ENCODE data around the gene ADGRB3. TPM values are rescaled to one million over a fixed set of nuclear protein-coding genes. Genes with fewer than 3 reads are reported as not detected.

Gene ADGRB3
- polyA plus RNA-seq, 3 donors from 2014 or later = not detected

- H3K4me1 Mint-ChIP-seq = no peaks in the 10 kb centered on the region
- no peak overlapping the region for H3K27ac Mint-ChIP-seq
- DNase-seq = no peak
- peaks cover 0 to 22% (median 11%) of the 10 kb centered on the region in 6 donors for H3K9me3 Mint-ChIP-seq
- H3K27me3 Mint-ChIP-seq (ENCODE audit: low read depth in 3 of 3) = no peaks in the 10 kb centered on the region
- no peak overlapping the region for H3K4me3 Mint-ChIP-seq
- H3K36me3 Mint-ChIP-seq = no peaks in the 10 kb centered on the region
Observed at GRCh38 chr6:69044534-69044933, 409.5 kb downstream of the ADGRB3 start.

- Mint-ChIP-seq H3K4me1 (no peaks in the 10 kb centered on the region), H3K4me3 (no peak overlapping the region), H3K36me3 (no peaks in the 10 kb centered on the region), H3K27ac (no peak overlapping the region), H3K27me3 (ENCODE audit: low read depth in 3 of 3) (peaks cover 0 to 4% (median 2%) of the 10 kb centered on the region in 3 donors), H3K9me3 (peaks cover 0 to 23% (median 9%) of the 10 kb centered on the region in 6 donors)
- no peak for DNase-seq
Observed at GRCh38 chr6:69059413-69059812, 424.3 kb downstream of the ADGRB3 start.

DNA sequence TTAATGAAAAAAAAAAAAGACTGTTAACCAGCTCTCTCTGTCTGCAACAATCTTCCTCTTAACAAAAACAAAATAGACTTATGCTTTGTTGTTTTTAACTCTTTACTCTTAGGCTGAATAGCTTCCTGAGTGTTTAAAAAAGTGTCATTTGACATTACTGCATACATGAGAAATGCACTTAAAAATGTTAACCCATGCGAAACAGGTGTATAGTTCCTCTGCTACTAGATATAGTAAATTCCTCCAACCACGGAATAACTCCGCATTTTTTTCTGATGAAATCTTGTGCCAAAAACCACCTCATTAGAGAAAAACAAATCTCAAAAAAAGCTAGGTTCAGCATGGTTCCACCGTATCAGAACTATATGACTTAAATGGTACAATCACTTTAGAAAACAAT lies 426.0 kb downstream of the ADGRB3 start:
- Mint-ChIP-seq H3K27me3 (ENCODE audit: low read depth in 3 of 3) (peaks cover 0 to 2% (median 2%) of the 10 kb centered on the region in 3 donors), H3K9me3 (peaks cover 0 to 23% (median 8%) of the 10 kb centered on the region in 6 donors), H3K4me3 (no peak overlapping the region), H3K36me3 (no peaks in the 10 kb centered on the region), H3K27ac (no peak overlapping the region), H3K4me1 (no peaks in the 10 kb centered on the region)
- DNase-seq = no peak

- Mint-ChIP-seq H3K4me3 (no peak overlapping the region), H3K27ac (no peak overlapping the region), H3K36me3 (no peaks in the 10 kb centered on the region), H3K27me3 (ENCODE audit: low read depth in 3 of 3) (peaks cover 0 to 2% (median 1%) of the 10 kb centered on the region in 3 donors), H3K4me1 (no peaks in the 10 kb centered on the region), H3K9me3 (peaks cover 0 to 9% (median 2%) of the 10 kb centered on the region in 6 donors)
- DNase-seq = no peak
Observed at GRCh38 chr6:69063401-69063800, 428.3 kb downstream of the ADGRB3 start.

DNA sequence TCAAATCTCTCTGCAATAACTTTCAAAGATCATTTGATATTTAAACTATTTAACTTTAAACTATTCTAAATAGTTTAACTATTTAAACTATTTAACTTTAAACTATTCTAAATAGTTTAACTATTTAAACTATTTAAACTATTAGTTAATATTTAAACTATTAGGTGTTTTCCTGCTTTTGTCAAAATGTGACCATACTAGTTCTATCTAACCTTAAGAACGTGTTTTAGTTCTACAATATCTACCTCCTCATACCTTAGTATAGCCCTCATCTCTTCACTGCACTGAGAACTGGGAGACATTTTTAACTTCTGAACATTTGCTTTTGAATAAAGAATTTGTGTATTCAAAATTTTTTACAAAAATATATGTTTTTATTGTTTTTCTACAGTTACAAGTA lies 429.1 kb downstream of the ADGRB3 start:
- H3K27ac Mint-ChIP-seq = no peak overlapping the region
- no peaks in the 10 kb centered on the region for H3K4me1 Mint-ChIP-seq
- H3K27me3 Mint-ChIP-seq (ENCODE audit: low read depth in 3 of 3) = peaks cover 0 to 2% (median 1%) of the 10 kb centered on the region in 3 donors
- no peak overlapping the region for H3K4me3 Mint-ChIP-seq
- DNase-seq = no peak
- no peaks in the 10 kb centered on the region for H3K36me3 Mint-ChIP-seq
- H3K9me3 Mint-ChIP-seq = peaks cover 0 to 10% (median 2%) of the 10 kb centered on the region in 6 donors

GRCh38 chr6:69069881-69070280 lies 434.8 kb downstream of the ADGRB3 start:
- DNase-seq = no peak
- peaks cover 0 to 39% (median 6%) of the 10 kb centered on the region in 6 donors for H3K9me3 Mint-ChIP-seq
- no peaks in the 10 kb centered on the region for H3K4me1 Mint-ChIP-seq
- no peak overlapping the region for H3K4me3 Mint-ChIP-seq
- H3K27me3 Mint-ChIP-seq (ENCODE audit: low read depth in 3 of 3) = peaks cover 0 to 1% (median 0%) of the 10 kb centered on the region in 3 donors
- no peaks in the 10 kb centered on the region for H3K36me3 Mint-ChIP-seq
- H3K27ac Mint-ChIP-seq = no peak overlapping the region

DNA sequence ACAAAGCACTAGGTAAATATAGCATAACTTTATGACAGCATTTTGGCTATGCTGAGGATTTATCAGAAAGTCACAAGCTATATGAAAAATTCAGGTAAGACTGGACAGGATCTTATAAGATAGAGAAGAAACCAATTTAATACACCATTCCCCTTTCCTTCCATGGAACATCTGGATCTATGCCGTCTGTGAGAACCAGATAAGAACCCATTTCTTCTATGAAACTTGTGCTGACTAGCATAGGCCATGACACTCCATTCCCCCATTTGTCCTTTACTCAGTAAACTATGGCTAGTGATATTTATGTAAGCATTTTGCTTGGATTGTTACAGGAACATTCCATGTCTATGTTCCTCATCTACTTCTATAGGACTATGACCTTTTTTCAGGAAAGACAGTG lies 437.7 kb downstream of the ADGRB3 start:
- Mint-ChIP-seq H3K27ac (no peak overlapping the region), H3K27me3 (ENCODE audit: low read depth in 3 of 3) (no peaks in the 10 kb centered on the region), H3K4me1 (no peaks in the 10 kb centered on the region), H3K4me3 (no peak overlapping the region), H3K36me3 (no peaks in the 10 kb centered on the region), H3K9me3 (peaks cover 0 to 44% (median 6%) of the 10 kb centered on the region in 6 donors)
- DNase-seq = no peak

GRCh38 chr6:69084746-69085335 lies 449.8 kb downstream of the ADGRB3 start:
- no peaks in the 10 kb centered on the region for H3K4me1 Mint-ChIP-seq
- H3K9me3 Mint-ChIP-seq = peaks cover 5 to 28% (median 9%) of the 10 kb centered on the region in 6 donors
- no peaks in the 10 kb centered on the region for H3K36me3 Mint-ChIP-seq
- no peak for DNase-seq
- peaks cover 0 to 2% (median 2%) of the 10 kb centered on the region in 3 donors for H3K27me3 Mint-ChIP-seq (ENCODE audit: low read depth in 3 of 3)
- no peak overlapping the region for H3K4me3 Mint-ChIP-seq
- no peak overlapping the region for H3K27ac Mint-ChIP-seq

DNA sequence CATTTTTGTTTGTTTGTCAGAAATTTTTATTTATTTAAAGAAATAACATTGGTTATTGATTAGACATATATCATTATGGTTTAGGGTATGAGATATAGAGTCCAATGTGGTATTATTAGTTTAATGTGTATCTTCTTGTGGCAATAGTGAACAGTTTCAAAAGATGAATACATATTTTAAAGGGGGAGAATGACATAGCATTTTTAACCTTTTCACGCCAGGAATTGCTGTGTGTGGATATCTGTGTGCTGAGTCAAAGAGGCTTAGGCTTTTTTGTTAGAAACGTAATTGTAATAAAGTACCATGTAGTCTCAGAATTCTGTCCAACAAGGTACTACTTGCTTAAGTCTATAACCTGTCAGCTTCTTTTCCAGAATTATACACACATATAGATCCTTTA lies 451.6 kb downstream of the ADGRB3 start:
- no peaks in the 10 kb centered on the region for H3K4me1 Mint-ChIP-seq
- H3K36me3 Mint-ChIP-seq = no peaks in the 10 kb centered on the region
- H3K27ac Mint-ChIP-seq = no peak overlapping the region
- peaks cover 0 to 2% (median 2%) of the 10 kb centered on the region in 3 donors for H3K27me3 Mint-ChIP-seq (ENCODE audit: low read depth in 3 of 3)
- H3K4me3 Mint-ChIP-seq = no peak overlapping the region
- DNase-seq = no peak
- peaks cover 8 to 28% (median 14%) of the 10 kb centered on the region in 6 donors for H3K9me3 Mint-ChIP-seq

DNA sequence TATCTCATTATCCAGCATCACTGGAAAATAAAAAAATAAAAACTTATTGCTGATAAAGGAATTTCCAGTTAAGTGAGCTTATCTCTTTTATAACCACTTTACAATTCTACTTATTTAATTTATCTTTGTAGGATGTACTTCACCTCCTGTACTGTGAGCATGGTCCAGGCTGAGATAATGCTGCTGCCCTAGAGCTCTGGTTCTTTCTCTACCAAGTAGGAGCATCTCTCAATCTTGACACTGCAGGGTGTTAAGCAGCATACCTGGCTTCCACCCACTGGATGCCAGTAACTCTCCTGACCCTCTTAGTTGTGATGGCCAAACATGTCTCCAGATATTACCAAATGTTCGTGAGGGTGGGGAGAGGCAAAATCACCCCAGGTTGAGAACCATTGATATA lies 454.5 kb downstream of the ADGRB3 start:
- no peak for DNase-seq
- Mint-ChIP-seq H3K27me3 (ENCODE audit: low read depth in 3 of 3) (peaks cover 0 to 2% (median 2%) of the 10 kb centered on the region in 3 donors), H3K27ac (no peak overlapping the region), H3K4me3 (no peak overlapping the region), H3K36me3 (no peaks in the 10 kb centered on the region), H3K9me3 (peaks cover 9 to 30% (median 22%) of the 10 kb centered on the region in 6 donors), H3K4me1 (no peaks in the 10 kb centered on the region)

DNA sequence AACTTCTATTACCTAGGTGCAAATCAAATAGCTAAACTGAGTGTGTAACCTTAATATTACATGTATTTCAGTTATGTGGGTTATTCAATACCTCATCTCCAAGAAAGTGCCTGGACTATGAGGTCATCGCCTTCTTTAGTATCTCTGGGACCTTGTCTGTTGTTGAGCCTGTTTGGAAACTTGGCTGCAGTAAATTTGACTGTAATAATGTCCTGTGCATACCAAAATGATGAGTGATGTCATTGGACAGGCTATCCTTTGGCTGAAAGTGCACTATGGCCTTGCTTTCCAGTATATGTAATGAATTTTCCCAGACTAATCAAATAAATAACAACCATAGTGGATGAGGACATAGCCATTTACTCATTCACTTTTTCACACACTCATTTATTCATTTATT lies 455.1 kb downstream of the ADGRB3 start:
- no peak for DNase-seq
- Mint-ChIP-seq H3K36me3 (no peaks in the 10 kb centered on the region), H3K9me3 (peaks cover 9 to 26% (median 20%) of the 10 kb centered on the region in 6 donors), H3K27ac (no peak overlapping the region), H3K4me1 (no peaks in the 10 kb centered on the region), H3K4me3 (no peak overlapping the region), H3K27me3 (ENCODE audit: low read depth in 3 of 3) (peaks cover 0 to 2% (median 2%) of the 10 kb centered on the region in 3 donors)

- H3K9me3 Mint-ChIP-seq = peaks cover 5 to 26% (median 14%) of the 10 kb centered on the region in 6 donors
Observed at GRCh38 chr6:69096681-69097080, 461.6 kb downstream of the ADGRB3 start.

DNA sequence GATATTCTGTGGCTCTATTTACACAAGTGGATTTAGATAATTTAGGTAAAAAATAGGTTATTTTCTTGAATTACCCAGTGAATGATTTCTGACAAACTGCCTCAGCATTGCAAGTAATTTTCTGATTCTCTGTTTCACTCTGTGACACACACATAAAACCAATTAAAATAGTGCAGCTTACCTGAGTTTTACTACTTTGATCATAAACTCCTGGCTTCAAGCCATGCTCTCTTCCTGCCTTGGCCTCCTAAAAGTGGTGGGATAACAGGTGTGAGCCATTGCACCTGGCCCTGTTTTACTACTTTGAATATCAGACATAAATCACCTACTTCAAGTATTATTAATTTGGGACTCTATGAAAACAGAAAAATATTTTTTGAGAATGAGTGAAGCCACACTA lies 462.9 kb downstream of the ADGRB3 start:
- no peaks in the 10 kb centered on the region for H3K36me3 Mint-ChIP-seq
- no peak for DNase-seq
- no peaks in the 10 kb centered on the region for H3K27me3 Mint-ChIP-seq (ENCODE audit: low read depth in 3 of 3)
- no peaks in the 10 kb centered on the region for H3K4me1 Mint-ChIP-seq
- no peak overlapping the region for H3K4me3 Mint-ChIP-seq
- H3K9me3 Mint-ChIP-seq = peaks cover 2 to 29% (median 6%) of the 10 kb centered on the region in 6 donors
- no peak overlapping the region for H3K27ac Mint-ChIP-seq

More at GRCh38 chr6:69096681-69097080, 461.6 kb downstream of the ADGRB3 start:
- H3K4me3 Mint-ChIP-seq = no peak overlapping the region
- H3K4me1 Mint-ChIP-seq = no peaks in the 10 kb centered on the region
- H3K27me3 Mint-ChIP-seq (ENCODE audit: low read depth in 3 of 3) = no peaks in the 10 kb centered on the region
- H3K27ac Mint-ChIP-seq = no peak overlapping the region
- DNase-seq = no peak
- no peaks in the 10 kb centered on the region for H3K36me3 Mint-ChIP-seq

- no peak overlapping the region for H3K4me3 Mint-ChIP-seq
- H3K27ac Mint-ChIP-seq = no peak overlapping the region
- no peaks in the 10 kb centered on the region for H3K27me3 Mint-ChIP-seq (ENCODE audit: low read depth in 3 of 3)
- DNase-seq = no peak
- H3K9me3 Mint-ChIP-seq = peaks cover 0 to 26% (median 3%) of the 10 kb centered on the region in 6 donors
- H3K36me3 Mint-ChIP-seq = no peaks in the 10 kb centered on the region
- no peaks in the 10 kb centered on the region for H3K4me1 Mint-ChIP-seq
Observed at GRCh38 chr6:69098910-69099309, 463.8 kb downstream of the ADGRB3 start.

- H3K27ac Mint-ChIP-seq = no peak overlapping the region
- no peaks in the 10 kb centered on the region for H3K4me1 Mint-ChIP-seq
- peaks cover 0 to 2% (median 0%) of the 10 kb centered on the region in 3 donors for H3K27me3 Mint-ChIP-seq (ENCODE audit: low read depth in 3 of 3)
- H3K9me3 Mint-ChIP-seq = peaks cover 7 to 27% (median 11%) of the 10 kb centered on the region in 6 donors
- no peak overlapping the region for H3K4me3 Mint-ChIP-seq
- no peaks in the 10 kb centered on the region for H3K36me3 Mint-ChIP-seq
- no peak for DNase-seq
Observed at GRCh38 chr6:69100772-69101171, 465.7 kb downstream of the ADGRB3 start.
